Mucosa of stomach (tissue), 1 donor: ENCODE data around the gene SLC35G3.
"Not testable (repeated sequence)": the region's sequence is repeated elsewhere in the genome, so short reads cannot be mapped to it uniquely, and the experiment has no call there.

Source experiments
- H3K27me3 ChIP-seq: one replicate; pipeline ENCODE4 v1.7.0; 2013; ENCODE audit warnings: mild to moderate bottlenecking, low read length; ENCODE audit not compliant: control insufficient read depth, insufficient read depth
- H3K36me3 ChIP-seq: one replicate; pipeline ENCODE4 v1.7.0; 2013; ENCODE audit warnings: low read length; ENCODE audit not compliant: control insufficient read depth, insufficient read depth
- H3K4me1 ChIP-seq: one replicate; pipeline ENCODE4 v1.7.0; 2013; ENCODE audit warnings: mild to moderate bottlenecking, low read length; ENCODE audit not compliant: control insufficient read depth, insufficient read depth
- H3K4me3 ChIP-seq: one replicate; pipeline ENCODE4 v1.7.0; 2013; ENCODE audit warnings: low read length
- H3K9ac ChIP-seq: one replicate; pipeline ENCODE4 v1.7.0; 2013; ENCODE audit warnings: mild to moderate bottlenecking, low read length, moderate library complexity
- H3K9me3 ChIP-seq: one replicate; pipeline ENCODE4 v1.7.0; 2013; ENCODE audit warnings: mild to moderate bottlenecking, low read length, moderate library complexity; ENCODE audit not compliant: control insufficient read depth
- donor health status: Pancreatic carcinoma.

The SLC35G3 gene

DNA sequence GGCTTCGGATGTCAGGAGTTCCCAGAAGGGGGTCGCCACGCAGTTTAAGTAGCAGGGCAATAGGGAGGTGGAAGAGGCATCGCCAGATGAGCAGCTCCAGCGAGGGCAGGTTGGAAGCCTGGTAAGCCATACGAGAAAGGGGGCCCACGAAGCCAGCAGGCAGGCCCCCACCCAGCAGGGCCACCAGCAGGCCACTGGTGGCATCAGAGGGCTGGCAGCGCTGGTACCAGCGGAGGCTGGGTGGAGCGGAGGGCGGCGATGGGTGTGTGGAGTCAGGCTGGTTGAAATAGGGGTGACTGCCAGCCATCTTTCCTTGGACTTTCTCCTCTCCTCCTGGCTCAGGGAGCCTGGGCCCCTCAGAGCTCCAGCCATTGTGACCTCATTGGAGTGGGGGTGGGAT is at the start of gene SLC35G3:
Gene SLC35G3, minus strand, starts transcription at position 393 of the 400 bp plus-strand sequence. Its CDS starts 86 bp downstream, at position 307.
- not testable (repeated sequence) for H3K9ac ChIP-seq, H3K4me3 ChIP-seq, H3K36me3 ChIP-seq, H3K9me3 ChIP-seq, H3K27me3 ChIP-seq, H3K4me1 ChIP-seq

DNA sequence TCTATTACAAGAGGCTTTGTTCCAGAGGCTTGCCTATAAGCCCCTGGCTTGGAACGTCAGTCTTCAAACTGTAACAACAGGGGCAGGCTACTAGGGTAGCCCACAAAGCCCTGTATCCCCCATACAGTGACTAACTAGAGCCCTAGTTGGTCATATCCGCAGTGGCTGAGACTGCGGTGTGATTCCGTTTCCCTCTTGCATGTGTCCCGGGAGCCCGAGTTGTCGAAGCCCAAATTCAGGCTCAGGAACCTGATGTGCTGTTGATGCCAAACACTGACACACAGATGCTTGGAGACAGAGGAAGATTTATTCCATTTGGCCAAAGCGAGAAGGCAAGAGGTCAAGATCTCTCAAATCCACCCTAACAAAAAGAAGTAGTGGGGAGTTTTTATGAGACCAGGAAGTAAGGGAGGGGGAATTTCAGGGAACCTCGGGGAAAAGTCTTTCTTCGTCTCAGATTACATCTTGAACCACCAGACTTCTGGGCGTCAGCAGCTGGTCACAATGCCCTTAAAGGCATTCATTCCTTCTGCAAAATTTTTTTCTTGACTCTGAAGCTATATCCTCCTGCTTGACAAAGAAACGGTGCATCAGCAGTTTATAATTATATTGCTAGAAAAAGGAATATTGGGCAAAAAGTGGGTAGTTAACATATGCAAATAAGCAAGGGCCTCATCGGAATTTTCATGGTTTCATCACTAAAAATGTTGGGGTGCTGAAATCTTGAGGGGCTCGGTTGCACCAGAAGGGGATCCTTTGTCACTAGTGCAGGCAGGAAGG is 49.6 kb upstream of the SLC35G3 start:
- no peaks in the 10 kb centered on the region for H3K36me3 ChIP-seq
- H3K4me1 ChIP-seq, result peaks cover 19% of the 10 kb centered on the region
- H3K9me3 ChIP-seq, result no peaks in the 10 kb centered on the region
- H3K9ac ChIP-seq, result peak overlapping the region; percentile 92
- no peaks in the 10 kb centered on the region for H3K27me3 ChIP-seq
- H3K4me3 ChIP-seq, result peak overlapping the region; percentile 36

DNA sequence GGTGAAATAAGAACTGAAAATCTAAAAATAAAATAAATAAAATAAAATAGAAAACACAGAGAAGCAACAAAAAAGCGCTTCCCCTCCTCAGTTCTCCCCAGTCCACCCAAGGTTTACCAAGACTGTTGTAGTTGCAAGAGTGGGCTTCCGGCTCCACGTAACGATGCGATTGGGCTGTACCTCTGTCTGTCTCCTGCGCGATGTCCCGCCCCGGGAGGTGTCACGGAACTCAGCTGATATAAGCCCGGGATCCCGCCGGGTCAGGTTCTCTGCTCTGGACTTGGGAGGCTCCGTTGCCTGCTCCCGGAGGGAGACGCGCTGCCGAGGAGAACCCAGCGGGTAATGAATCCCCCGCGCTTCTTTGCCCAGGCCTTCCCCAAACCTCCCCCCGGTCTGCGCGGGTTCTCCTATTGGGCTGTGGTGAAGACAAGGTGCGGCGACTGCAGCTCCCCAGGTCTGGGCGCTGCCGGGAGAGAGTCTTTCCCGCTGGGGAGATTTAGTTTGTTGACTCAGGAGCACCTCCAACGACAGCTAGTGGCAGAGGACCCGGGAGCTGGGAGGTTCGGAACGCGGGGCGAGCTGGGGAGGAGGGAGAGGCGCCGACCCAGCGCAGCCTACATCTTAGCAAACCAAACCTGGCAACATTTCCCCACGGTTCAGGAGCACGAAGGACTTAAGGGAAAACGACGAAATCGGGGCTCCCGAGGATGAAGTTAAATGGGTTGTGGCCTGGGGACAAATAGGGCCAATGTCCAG is 48.8 kb upstream of the SLC35G3 start, which contains the start of gene SLFN5:
Gene SLFN5, plus strand, starts transcription at position 268 of the 756 bp plus-strand sequence. CDS start 15,619 bp downstream, outside the sequence.
- H3K4me1 ChIP-seq, result peaks cover 19% of the 10 kb centered on the region

DNA sequence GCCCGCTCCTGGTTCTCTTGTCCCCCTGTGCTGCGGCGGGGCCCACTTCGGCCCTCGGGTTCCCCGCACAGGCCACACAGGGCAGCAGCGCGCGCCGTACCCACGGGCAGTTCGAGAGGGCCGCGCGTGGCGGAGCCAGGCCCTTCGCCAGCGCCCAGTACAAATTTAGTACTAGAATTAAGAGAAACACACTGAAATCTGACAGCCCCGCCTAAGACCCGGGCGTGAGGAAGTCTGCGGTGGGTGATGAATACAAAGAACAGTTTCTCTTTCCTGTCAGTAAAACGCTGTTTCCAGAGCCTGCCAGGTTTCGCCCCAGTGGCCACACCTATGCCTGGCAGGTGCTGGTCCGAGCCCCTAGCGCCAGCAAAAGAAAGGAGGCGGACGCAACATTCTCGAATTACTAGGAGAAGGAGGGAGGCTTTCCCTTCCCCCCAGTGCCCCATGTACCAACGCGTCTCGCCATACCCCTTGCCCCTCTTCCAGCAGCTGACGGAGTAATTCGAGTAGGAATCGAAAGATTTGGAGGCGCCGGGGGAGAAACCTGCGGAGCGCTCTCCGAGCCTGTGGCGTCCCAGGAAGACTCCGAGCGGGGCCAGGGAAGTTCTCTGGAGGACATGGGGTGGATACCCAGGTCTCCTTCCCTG is 48.1 kb upstream of the SLC35G3 start:
- H3K27me3 ChIP-seq, result no peaks in the 10 kb centered on the region
- peak overlapping the region; percentile 36 for H3K4me3 ChIP-seq
- H3K9ac ChIP-seq, result peak overlapping the region; percentile 92
- peaks cover 19% of the 10 kb centered on the region for H3K4me1 ChIP-seq
- no peaks in the 10 kb centered on the region for H3K9me3 ChIP-seq
- H3K36me3 ChIP-seq, result no peaks in the 10 kb centered on the region

More for the DNA sequence above, 48.8 kb upstream of the SLC35G3 start, which contains the start of gene SLFN5:
- peak within 1 kb of the TSS; percentile 92 for H3K9ac ChIP-seq
- no peaks in the 10 kb centered on the region for H3K9me3 ChIP-seq
- no peaks in the 10 kb centered on the region for H3K27me3 ChIP-seq
- no peaks in the 10 kb centered on the region for H3K36me3 ChIP-seq
- peak within 1 kb of the TSS; percentile 36 for H3K4me3 ChIP-seq

DNA sequence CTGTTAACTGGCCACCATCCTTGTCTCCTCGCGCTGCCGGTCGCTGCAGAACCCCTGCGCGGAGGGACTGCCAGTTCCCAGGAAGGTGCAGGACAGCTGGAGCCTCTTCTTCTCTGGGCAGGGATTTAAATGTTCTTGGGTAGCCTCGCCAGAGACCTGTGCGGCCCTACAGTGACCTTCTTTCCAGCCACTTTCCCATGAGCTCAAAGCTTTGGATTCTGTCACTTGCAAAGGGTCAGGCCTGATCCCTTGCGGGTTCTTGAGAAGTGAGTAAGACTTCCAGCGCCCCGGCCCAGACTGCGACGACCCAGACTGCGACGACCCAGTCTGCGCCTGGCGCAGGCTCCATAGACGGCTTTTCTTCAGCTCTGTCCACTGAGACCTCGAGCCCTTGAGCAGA is 47.3 kb upstream of the SLC35G3 start:
- Histone ChIP-seq H3K36me3 (no peaks in the 10 kb centered on the region), H3K27me3 (no peaks in the 10 kb centered on the region), H3K4me1 (peaks cover 19% of the 10 kb centered on the region), H3K9ac (peak overlapping the region; percentile 92), H3K4me3 (peak overlapping the region; percentile 36), H3K9me3 (no peaks in the 10 kb centered on the region)

DNA sequence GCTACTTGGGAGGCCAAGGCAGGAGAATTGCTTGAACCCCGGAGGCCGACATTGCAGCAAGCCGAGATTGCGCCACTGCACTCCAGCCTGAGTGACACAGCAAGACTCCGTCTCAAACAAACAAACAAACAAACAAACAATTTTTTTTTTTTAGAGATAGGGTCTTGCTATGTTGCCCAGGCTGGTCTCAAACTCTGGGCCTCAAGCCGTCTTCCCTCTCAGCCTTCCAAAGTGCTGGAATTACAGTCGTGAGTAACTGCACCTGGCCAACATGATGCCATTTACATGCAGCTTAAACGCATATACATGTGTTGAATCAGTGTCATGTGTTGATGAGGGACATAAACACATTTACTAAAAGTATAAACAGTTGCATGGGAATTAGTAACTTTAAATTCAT is 46.7 kb upstream of the SLC35G3 start:
- H3K4me1 ChIP-seq, result peaks cover 19% of the 10 kb centered on the region
- H3K4me3 ChIP-seq, result no peak overlapping the region
- no peaks in the 10 kb centered on the region for H3K27me3 ChIP-seq
- no peaks in the 10 kb centered on the region for H3K9me3 ChIP-seq
- H3K9ac ChIP-seq, result no peak overlapping the region
- H3K36me3 ChIP-seq, result no peaks in the 10 kb centered on the region

DNA sequence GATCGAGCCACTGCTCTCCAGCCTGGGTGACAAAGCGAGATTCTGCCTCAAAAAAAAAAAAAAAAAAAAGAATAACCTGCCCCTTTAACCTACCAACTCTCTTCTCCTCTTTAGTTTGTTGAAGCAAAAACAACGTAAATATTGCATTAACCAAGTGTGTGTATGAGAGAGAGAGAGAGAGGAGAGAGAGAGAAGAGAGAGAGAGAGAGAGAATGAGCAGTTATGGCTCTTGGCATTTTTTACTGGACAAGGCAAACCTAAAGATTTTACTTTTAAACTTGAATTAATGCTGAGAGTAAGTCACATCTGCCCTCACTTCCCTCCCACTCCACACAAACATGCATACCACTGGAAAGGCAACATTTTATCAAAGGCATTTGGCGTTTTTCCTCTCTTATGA is 45.6 kb upstream of the SLC35G3 start:
- no peak overlapping the region for H3K9ac ChIP-seq
- H3K27me3 ChIP-seq, result no peaks in the 10 kb centered on the region
- H3K36me3 ChIP-seq, result no peaks in the 10 kb centered on the region
- H3K4me1 ChIP-seq, result peaks cover 16% of the 10 kb centered on the region
- no peak overlapping the region for H3K4me3 ChIP-seq
- H3K9me3 ChIP-seq, result no peaks in the 10 kb centered on the region

DNA sequence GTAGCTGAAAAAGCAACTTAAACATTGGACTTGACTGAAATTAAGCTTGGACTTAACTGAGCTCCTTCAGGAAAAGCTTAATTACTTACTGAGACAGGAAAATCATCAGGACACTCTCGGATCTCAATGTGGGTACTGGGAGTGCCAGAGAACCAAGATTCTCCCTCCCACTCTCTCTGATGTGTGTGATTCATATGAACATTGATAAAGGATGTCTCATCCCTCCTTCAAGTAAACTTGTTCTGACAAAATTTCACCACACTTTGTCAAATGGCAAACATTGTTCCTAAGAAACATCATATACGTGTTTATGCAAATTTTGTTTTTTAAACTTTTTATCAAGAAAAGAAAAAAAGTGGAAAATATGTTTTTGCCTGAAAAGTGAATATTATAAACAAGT is 44.6 kb upstream of the SLC35G3 start:
- Histone ChIP-seq H3K9me3 (no peaks in the 10 kb centered on the region), H3K36me3 (no peaks in the 10 kb centered on the region), H3K4me1 (peaks cover 8% of the 10 kb centered on the region), H3K27me3 (no peaks in the 10 kb centered on the region), H3K4me3 (no peak overlapping the region), H3K9ac (no peak overlapping the region)

DNA sequence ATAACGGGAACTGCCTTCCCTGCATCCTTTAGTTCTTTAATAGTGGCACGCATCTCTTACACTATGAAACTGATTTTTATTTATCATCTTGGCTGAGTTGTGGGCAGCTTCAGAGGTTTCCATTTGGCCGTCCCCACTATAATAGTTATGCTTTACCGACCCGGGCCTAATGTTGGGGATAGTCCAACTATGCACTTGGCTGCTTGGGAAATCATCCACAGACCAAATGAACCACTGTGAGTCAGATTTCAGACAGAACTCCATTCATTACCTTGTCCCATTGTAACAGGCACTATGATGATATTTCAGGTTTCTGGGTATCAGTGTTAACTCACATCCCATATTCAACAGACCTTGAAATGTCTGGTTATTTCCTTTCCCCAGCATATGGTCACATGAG is 42.6 kb upstream of the SLC35G3 start:
- Histone ChIP-seq H3K4me3 (no peak overlapping the region), H3K9me3 (no peaks in the 10 kb centered on the region), H3K9ac (no peak overlapping the region), H3K27me3 (no peaks in the 10 kb centered on the region), H3K36me3 (no peaks in the 10 kb centered on the region), H3K4me1 (peaks cover 5% of the 10 kb centered on the region)

DNA sequence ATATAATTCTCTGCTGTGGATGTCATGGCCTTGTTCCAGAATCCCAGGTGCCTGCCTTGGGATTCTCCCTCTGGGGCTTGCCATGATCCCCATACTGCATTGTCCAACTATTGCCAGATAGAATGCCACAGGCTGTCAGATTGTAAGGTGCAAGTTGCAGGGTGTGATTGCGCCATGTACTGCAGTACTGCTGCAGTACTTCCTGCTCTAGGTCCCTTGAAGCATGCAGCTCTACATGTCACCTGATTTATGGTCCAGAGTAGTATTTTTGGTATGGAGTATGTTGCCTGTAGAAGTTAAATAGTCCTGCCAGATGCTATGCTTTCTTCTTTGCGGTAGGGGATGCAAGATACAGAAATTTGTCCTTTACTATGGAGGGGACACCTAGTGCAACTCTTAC is 41.7 kb upstream of the SLC35G3 start:
- Histone ChIP-seq H3K9ac (no peak overlapping the region), H3K36me3 (no peaks in the 10 kb centered on the region), H3K4me1 (no peaks in the 10 kb centered on the region), H3K27me3 (no peaks in the 10 kb centered on the region), H3K9me3 (no peaks in the 10 kb centered on the region), H3K4me3 (no peak overlapping the region)

DNA sequence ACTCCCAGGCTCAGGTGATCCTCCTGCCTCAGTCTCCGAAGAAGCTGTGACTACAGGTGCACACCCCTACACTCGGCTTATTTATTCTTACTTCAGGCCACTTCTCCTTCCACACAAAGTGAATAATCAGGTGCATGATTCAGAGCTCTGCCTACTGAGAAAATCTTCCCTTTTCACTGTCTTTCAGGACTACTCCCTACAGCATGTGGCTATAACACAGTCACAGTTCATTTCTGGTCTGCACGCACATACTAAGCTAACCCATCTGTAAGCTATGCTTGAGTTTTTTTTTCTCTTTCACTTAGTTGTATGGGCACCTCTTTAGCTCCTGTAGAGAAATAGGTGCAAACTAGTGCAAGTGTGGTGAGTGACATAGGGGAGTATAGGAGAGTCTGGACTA is 41.1 kb upstream of the SLC35G3 start:
- H3K9me3 ChIP-seq, result no peaks in the 10 kb centered on the region
- H3K4me1 ChIP-seq, result no peaks in the 10 kb centered on the region
- H3K36me3 ChIP-seq, result no peaks in the 10 kb centered on the region
- H3K4me3 ChIP-seq, result no peak overlapping the region
- no peaks in the 10 kb centered on the region for H3K27me3 ChIP-seq
- H3K9ac ChIP-seq, result no peak overlapping the region

DNA sequence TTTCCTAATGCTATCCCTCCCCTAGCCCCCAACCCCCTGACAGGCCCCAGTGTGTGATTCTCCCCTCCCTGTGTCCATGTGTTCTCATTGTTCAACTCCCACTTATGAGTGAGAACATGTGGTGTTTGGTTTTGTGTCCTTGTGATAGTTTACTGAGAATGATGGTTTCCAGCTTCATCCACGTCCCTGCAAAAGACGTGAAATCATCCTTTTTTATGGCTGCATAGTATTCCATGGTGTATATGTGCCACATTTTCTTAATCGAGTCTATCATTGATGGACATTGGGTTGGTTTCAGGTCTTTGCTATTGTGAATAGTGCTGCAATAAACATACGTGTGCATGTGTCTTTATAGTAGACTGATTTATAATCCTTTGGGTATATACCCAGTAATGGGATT is 40.1 kb upstream of the SLC35G3 start:
- H3K4me1 ChIP-seq, H3K27me3 ChIP-seq: not testable (repeated sequence)

More for the DNA sequence above, 40.1 kb upstream of the SLC35G3 start:
- H3K9me3 ChIP-seq, H3K36me3 ChIP-seq, H3K4me3 ChIP-seq, H3K9ac ChIP-seq: not testable (repeated sequence)
